Measurements from ENCODE around the gene C1orf159.
A peak's percentile ranks its signal among the peaks of the same experiment; 100 is the strongest.
"Not testable (repeated sequence)": the region's sequence is repeated elsewhere in the genome, so short reads cannot be mapped to it uniquely, and the experiment has no call there.

The C1orf159 gene

DNA sequence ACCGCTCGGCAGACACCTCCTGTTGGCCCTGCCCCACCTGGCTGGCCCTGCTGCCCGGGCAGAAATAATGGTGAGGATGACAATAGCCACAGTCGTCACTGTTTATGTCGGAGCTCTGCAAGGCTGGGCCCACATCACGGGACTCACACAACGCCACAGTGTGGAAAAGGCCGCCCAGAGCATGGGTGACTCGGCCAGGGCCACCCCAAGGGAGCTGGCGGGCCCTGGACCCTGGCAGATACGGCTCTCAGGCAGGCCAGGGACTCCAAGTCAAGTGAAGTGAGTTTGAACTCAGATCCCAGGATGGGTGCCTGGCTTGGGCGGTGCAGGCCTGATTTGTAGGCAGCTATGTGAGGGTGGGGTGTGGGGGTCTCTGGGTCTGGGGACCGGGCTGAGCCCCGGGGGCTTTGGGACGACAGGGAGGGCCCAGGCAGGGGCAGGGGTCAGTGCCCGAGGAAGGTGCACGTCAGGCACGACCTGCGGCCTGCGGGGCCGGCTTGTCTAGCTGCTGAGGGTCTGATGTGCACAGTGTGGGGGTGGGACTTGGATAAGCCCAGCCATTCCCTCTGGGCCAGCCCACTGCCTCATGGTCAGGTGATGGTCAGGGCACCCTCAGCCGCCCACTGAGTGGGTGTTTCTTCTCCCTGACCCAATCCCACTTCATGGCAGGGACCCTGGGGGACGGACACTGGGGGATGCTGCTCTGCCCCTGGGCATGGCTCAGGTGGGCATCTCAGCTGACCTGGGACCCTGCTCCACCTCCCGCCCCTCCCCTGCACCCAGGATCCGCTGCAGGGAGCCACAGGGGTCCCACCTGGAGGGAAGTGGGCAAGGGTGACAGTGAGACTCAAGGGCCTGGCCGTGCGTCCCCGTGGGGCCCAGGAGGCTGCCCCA lies 42.8 kb downstream of the C1orf159 start:
- H3K4me3 ChIP-seq (ENCODE audit: low read depth, low read length) = no peak overlapping the region
- DNase-seq (ENCODE audit: low read depth) = no peak

DNA sequence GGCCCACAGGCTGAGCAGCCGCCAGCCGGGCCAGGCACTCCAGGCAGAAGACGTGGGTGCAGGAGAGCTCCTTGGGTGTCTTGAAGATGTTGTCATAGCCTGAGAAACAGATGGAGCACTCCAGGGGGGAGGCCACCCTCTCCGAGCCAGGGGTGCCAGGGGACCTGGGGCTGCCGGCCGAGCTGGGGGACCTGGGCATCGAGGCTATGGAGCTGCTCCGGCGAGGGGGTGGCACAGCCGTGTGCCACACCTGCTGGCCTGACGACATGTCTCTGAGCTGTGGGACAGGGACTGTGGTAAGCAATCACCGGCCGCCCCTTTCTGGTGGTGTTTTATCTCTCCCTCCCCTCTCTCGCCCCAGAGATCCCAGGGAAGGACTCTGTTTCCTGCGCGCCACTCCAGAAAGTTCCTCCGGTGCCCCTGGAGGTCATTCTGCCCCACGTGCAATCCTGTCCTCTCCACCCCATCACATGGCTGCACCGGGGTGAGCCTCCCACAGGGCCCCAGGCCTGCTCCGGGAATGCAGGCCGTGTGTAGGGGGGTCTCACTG lies 43.5 kb downstream of the C1orf159 start:
- no peak overlapping the region for H3K4me3 ChIP-seq (ENCODE audit: low read depth, low read length)
- no peak for DNase-seq (ENCODE audit: low read depth)

DNA sequence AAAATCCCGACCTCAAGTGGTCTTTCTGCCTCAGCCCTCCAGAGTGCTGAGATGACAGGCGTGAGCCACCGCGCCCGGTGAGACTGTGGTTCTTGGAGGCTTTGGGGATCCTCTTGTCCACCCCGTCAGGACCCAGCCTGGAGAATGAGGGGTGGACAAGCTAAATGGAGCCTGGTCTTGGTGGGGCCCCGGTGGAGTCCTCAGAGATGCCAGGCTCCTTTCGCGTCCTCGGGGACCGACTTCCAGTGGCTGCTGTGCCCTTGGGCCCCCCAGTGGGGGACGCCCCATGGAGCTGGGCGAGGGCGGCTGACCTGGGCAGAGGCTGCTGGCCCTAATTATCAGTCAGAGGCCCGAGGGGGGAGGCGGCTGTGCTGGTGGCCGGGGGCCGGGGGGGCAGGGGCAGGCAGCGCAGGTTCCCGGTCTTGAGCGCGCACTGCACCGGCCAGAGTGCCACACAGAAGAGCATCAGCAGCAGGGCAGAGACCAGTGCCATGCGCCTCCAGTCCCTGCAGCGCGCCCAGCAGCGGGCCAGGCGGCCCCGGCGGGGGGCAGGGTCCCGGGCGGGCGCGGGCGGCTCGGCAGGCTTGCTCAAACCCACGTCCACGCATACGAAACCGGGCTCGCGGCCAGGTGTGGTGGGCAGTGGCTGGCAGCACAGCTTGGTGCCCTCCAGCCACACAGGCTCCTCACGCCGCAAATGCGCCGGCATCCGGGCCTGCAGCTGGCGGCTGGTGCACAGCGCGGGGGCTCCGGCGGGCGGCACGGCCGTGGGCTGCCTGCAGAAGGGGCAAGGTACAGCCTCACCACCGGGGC lies 44.2 kb downstream of the C1orf159 start:
- H3K4me3 ChIP-seq (ENCODE audit: low read depth, low read length) = no peak overlapping the region
- no peak for DNase-seq (ENCODE audit: low read depth)

DNA sequence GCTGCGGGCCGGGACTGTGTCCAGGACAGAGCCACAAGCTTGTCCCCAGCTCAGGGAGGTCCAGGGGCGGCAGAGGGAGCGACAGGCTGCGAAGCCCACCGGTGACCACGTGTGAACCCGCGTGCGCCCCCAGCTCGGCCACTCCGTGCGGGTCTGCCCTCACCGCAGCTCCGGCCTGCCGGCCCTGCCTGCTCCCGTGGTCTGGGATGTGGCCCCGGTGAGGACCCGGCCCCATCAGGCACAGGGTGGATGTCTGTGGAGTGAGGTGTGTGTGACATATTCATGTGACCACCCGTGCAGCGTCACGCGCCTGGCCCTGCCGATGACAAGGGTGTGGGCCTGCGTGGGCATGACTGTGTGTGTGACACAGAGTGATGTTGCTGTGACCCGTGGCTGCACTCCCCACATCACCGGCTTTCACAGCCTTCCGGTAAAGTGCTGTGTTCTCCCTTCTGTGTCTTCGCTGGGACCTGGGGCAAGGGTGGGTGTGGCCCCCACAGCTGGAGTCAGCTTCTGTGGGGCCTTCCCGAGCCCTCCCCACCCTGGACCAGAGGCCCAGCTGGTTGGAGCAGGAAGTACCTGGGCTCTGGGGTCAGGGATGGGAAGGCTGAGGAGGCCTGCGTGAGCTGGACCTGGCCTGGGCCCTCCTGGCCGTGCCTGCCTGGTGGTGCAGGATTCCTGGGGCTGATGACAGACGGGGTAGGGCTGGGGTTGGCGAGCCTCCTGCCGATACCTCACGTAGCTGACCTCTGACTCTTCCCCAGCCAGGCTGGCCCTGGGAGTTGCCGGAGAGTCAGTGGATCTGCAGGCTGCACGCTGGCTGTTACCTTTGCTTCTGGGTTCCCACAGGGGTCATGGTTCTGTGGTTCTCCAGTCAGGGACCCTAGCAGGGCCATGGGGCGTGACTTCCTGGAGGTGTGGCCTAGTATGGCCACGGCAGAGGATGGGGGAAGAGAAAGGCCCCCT lies 45.9 kb downstream of the C1orf159 start:
- H3K4me3 ChIP-seq (ENCODE audit: low read depth, low read length) = peak overlapping the region; percentile 63
- no peak for DNase-seq (ENCODE audit: low read depth)

DNA sequence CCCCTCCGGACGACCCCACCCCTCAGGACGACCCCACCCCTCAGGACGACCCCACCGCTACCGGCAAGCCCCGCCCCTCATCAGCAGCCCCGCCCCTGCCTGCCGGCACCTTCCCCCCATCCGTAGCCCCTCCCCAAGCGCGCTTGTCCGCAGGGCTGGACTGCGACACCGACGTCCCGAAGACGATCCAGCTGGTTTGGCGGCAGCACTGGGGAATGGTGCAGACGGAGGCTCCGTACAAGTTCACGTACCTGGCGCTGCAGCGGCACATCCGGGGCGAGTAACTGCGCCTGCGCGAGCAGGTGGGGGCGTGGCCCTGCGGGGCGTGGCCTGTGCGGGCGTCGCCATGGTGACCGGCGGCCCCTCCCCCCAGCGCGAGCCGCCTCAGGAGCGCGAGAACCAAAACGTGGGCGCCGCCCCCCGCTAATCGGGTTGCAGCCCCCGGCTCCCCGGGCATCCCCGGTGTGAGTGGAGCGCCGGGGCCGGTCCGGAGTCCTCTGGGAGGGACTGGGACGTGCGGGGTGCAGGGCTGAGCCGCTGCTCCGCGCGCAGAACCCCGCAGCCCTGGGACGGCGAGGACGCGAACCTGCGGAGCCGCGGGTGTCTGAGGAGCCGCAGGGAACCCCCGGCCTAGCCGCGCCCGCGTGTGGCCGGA lies 46.7 kb downstream of the C1orf159 start:
- no peak for DNase-seq (ENCODE audit: low read depth)
- peak overlapping the region; percentile 63 for H3K4me3 ChIP-seq (ENCODE audit: low read depth, low read length)

DNA sequence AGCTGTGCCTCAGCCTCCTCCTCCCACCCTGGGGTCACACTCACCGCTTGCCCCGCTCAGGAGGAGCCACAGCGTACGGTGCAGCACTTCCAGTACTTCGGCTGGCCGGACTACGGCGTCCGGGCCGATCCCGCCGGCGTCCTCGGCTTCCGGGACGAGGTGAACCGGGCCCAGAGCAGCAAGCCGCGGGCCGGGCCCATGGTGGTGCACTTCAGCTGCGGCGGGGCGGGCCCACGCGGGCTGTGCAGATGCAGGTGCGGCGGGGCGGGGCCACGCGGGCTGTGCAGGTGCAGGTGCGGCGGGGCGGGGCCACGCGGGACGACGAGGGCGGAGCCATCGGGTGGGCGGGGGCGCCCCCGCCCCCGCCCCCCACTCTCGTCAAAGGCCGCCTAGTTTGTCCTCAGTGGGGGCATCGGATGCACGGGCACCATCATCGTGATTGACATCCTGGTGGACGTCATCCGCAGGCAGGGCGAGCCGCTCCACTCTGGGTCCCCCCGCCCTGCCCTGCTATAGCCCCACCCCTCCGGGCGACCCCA lies 47.3 kb downstream of the C1orf159 start:
- no peak for DNase-seq (ENCODE audit: low read depth)
- peak overlapping the region; percentile 63 for H3K4me3 ChIP-seq (ENCODE audit: low read depth, low read length)

- no peak for DNase-seq (ENCODE audit: low read depth)
- peak overlapping the region; percentile 63 for H3K4me3 ChIP-seq (ENCODE audit: low read depth, low read length)
Measured at GRCh38 chr1:1067860-1068516, 47.9 kb downstream of the C1orf159 start.

DNA sequence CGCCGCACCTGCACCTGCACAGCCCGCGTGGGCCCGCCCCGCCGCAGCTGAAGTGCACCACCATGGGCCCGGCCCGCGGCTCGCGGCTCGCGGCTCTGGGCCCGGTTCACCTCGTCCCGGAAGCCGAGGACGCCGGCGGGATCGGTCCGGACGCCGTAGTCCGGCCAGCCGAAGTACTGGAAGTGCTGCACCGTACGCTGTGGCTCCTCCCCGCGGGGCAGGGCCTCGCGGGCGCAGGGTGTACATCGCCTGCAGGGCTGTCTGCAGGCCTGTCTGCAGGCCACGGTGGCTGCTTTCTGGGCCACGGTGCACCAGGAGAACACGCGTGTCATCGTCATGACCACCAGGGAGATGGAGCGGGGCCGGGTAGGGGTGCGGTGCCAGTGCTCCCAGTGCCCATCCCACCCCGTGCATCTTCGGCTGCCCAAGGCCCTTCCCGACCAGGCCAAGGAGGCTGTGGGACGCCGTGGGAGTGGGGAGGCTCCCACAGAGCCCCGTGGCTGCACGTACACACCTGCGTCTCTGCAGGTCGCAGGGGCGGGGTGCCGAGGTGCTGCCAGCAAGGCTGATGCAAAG lies 48.5 kb downstream of the C1orf159 start:
- H3K4me3 ChIP-seq (ENCODE audit: low read depth, low read length) = no peak overlapping the region
- DNase-seq (ENCODE audit: low read depth) = no peak

GRCh38 chr1:1066403-1067283 lies 49.2 kb downstream of the C1orf159 start:
- no peak for DNase-seq (ENCODE audit: low read depth)
- H3K4me3 ChIP-seq (ENCODE audit: low read depth, low read length) = no peak overlapping the region

- DNase-seq (ENCODE audit: low read depth) = not testable (repeated sequence)
Measured at GRCh38 chr1:1065940-1066304, 50.0 kb downstream of the C1orf159 start.

GRCh38 chr1:1065265-1065939 lies 50.5 kb downstream of the C1orf159 start:
- no peak overlapping the region for H3K4me3 ChIP-seq (ENCODE audit: low read depth, low read length)
- no peak for DNase-seq (ENCODE audit: low read depth)

More at GRCh38 chr1:1065940-1066304, 50.0 kb downstream of the C1orf159 start:
- not testable (repeated sequence) for H3K4me3 ChIP-seq (ENCODE audit: low read depth, low read length)

- peak; percentile 70 for DNase-seq (ENCODE audit: low read depth)
- no peak overlapping the region for H3K4me3 ChIP-seq (ENCODE audit: low read depth, low read length)
Measured at GRCh38 chr1:1063945-1064831, 51.7 kb downstream of the C1orf159 start.

GRCh38 chr1:1063261-1063944 lies 52.5 kb downstream of the C1orf159 start:
- no peak overlapping the region for H3K4me3 ChIP-seq (ENCODE audit: low read depth, low read length)
- DNase-seq (ENCODE audit: low read depth) = no peak

GRCh38 chr1:1062348-1063163 lies 53.3 kb downstream of the C1orf159 start:
- no peak for DNase-seq (ENCODE audit: low read depth)
- H3K4me3 ChIP-seq (ENCODE audit: low read depth, low read length) = no peak overlapping the region

Measured in skeletal muscle cell (primary cell).